GM21381 (cell line): ENCODE data around the gene KRT6B.
"Not testable (repeated sequence)": the region's sequence is repeated elsewhere in the genome, so short reads cannot be mapped to it uniquely, and the experiment has no call there.

Experiments used
- ATAC-seq: cut with Tn5 transposase; IDR thresholded peaks from one replicate; pipeline ENCODE4 v1.9.1; 2021; ENCODE audit warnings: mild to moderate bottlenecking, moderate library complexity; ENCODE audit not compliant: unreplicated experiment

The KRT6B gene

GRCh38 chr12:52473768-52474167 lies 21.8 kb upstream of the KRT6B start, which contains the start of gene KRT6C:
Gene KRT6C (minus strand): TSS chr12:52473805. CDS start chr12:52473737, 68 bp downstream.
- ATAC-seq: no peak

GRCh38 chr12:52469853-52470252 lies 17.9 kb upstream of the KRT6B start:
- no peak for ATAC-seq

GRCh38 chr12:52464897-52465296 lies 13.0 kb upstream of the KRT6B start:
- no peak for ATAC-seq

- ATAC-seq: no peak
Measured at GRCh38 chr12:52461693-52462092, 9.7 kb upstream of the KRT6B start.

- no peak for ATAC-seq
Measured at GRCh38 chr12:52458861-52459260, 6.9 kb upstream of the KRT6B start.

GRCh38 chr12:52455821-52456220 lies 3.9 kb upstream of the KRT6B start:
- ATAC-seq: no peak

GRCh38 chr12:52454411-52455201 lies 2.7 kb upstream of the KRT6B start:
- ATAC-seq: no peak

- no peak for ATAC-seq
Measured at GRCh38 chr12:52448228-52448627, 3.7 kb downstream of the KRT6B start.

- not testable (repeated sequence) for ATAC-seq
Measured at GRCh38 chr12:52447196-52447595, 4.8 kb downstream of the KRT6B start.

GRCh38 chr12:52446367-52447045 lies 5.4 kb downstream of the KRT6B start:
- no peak for ATAC-seq

- ATAC-seq: no peak
Measured at GRCh38 chr12:52445876-52446275, 6.1 kb downstream of the KRT6B start.

GRCh38 chr12:52444647-52445595 lies 7.0 kb downstream of the KRT6B start:
- no peak for ATAC-seq

- no peak for ATAC-seq
Measured at GRCh38 chr12:52443966-52444365, 8.0 kb downstream of the KRT6B start.

GRCh38 chr12:52442600-52443061 lies 9.3 kb downstream of the KRT6B start:
- no peak for ATAC-seq

- ATAC-seq: no peak
Measured at GRCh38 chr12:52441320-52441911, 10.5 kb downstream of the KRT6B start.

- ATAC-seq: no peak
Measured at GRCh38 chr12:52440821-52441319, 11.1 kb downstream of the KRT6B start.

GRCh38 chr12:52439845-52440244 lies 12.1 kb downstream of the KRT6B start:
- no peak for ATAC-seq

- no peak for ATAC-seq
Measured at GRCh38 chr12:52439420-52439819, 12.5 kb downstream of the KRT6B start.

- ATAC-seq: no peak
Measured at GRCh38 chr12:52438305-52439301, 13.3 kb downstream of the KRT6B start.
